Lower lobe of right lung (tissue), 2 donors: ENCODE results near the gene DGKI. TPM values are rescaled to one million over a fixed set of nuclear protein-coding genes. Genes with fewer than 3 reads are reported as not detected.

Experiments
- ATAC-seq, 2 donors: fragments of 200-7000 bp; cut with Tn5 transposase; one replicate each; pipeline ENCODE4 v1.9.1; 2020 to 2022; ENCODE audit warnings: mild to moderate bottlenecking in 2 of 2, moderate library complexity in 2 of 2
- DNase-seq: peaks from one replicate; pipeline ENCODE4 v3.0.0-alpha.2; 2020
- H3K27ac ChIP-seq: fragments of 200-600 bp; one replicate; pipeline ENCODE4 v1.8.0; 2022
- H3K27me3 ChIP-seq: fragments of 200-600 bp; one replicate; pipeline ENCODE4 v1.8.0; 2022; ENCODE audit warnings: low read depth
- H3K36me3 ChIP-seq: fragments of 200-600 bp; one replicate; pipeline ENCODE4 v1.8.0; 2022; ENCODE audit warnings: mild to moderate bottlenecking
- H3K4me1 ChIP-seq: fragments of 200-600 bp; one replicate; pipeline ENCODE4 v1.8.0; 2022
- H3K4me3 ChIP-seq: fragments of 200-600 bp; one replicate; pipeline ENCODE4 v1.8.0; 2022; ENCODE audit warnings: mild to moderate bottlenecking
- H3K9me3 ChIP-seq: fragments of 200-600 bp; one replicate; pipeline ENCODE4 v1.8.0; 2022
- CTCF ChIP-seq: fragments of 200-600 bp; IDR thresholded peaks from one replicate; pipeline ENCODE4 v1.8.0; 2022; ENCODE audit warnings: antibody characterized with exemption, mild to moderate bottlenecking
- intact Hi-C: fragments of 100-400 bp; cut with DNase I; formaldehyde crosslinking; loops from one replicate; pipeline ENCODE4 v1.11.0; 2022
- total RNA-seq: library from RNA; stranded (reverse); fragmentation: NEBNext Ultra II Directional; extraction: Animal tissue kit (Norgen Biotek cat#: 25700); gene quantifications from one replicate; pipeline ENCODE4 v1.2.1, GENCODE V29; 2021
- donor health status: DM: no; HTN: yes; CAD: no; lungs with severe emphysema.

DGKI gene
- total RNA-seq, 1 donor from 2014 or later, result 0.09 TPM

GRCh38 chr7:137613006-137613525 lies 233.7 kb downstream of the DGKI start:
- H3K27me3 ChIP-seq, result no peaks in the 10 kb centered on the region
- no peak overlapping the region for H3K4me3 ChIP-seq
- ATAC-seq (no peak), DNase-seq (no peak)
- no peaks in the 10 kb centered on the region for H3K36me3 ChIP-seq
- no peaks in the 10 kb centered on the region for H3K4me1 ChIP-seq
- TF ChIP-seq CTCF, result no peak
- intact Hi-C loops, result no loop called here
- no peaks in the 10 kb centered on the region for H3K9me3 ChIP-seq
- no peak overlapping the region for H3K27ac ChIP-seq

- Histone ChIP-seq H3K27me3 (no peaks in the 10 kb centered on the region), H3K9me3 (no peaks in the 10 kb centered on the region), H3K4me3 (no peak overlapping the region), H3K27ac (no peak overlapping the region), H3K4me1 (no peaks in the 10 kb centered on the region), H3K36me3 (no peaks in the 10 kb centered on the region)
- intact Hi-C loops, result no loop called here
- DNase-seq (no peak), ATAC-seq (no peak)
- TF ChIP-seq CTCF, result no peak
Measured at GRCh38 chr7:137611606-137612005, 235.2 kb downstream of the DGKI start.

- H3K27ac ChIP-seq, result no peak overlapping the region
- intact Hi-C loops, result no loop called here
- DNase-seq (no peak), ATAC-seq (no peak)
- no peaks in the 10 kb centered on the region for H3K27me3 ChIP-seq
- no peaks in the 10 kb centered on the region for H3K4me1 ChIP-seq
- no peak overlapping the region for H3K4me3 ChIP-seq
- H3K36me3 ChIP-seq, result no peaks in the 10 kb centered on the region
- no peaks in the 10 kb centered on the region for H3K9me3 ChIP-seq
- no peak for TF ChIP-seq CTCF
Measured at GRCh38 chr7:137609500-137609899, 237.3 kb downstream of the DGKI start.

- peak; percentile 48 for TF ChIP-seq CTCF
- no peak for DNase-seq
Measured at GRCh38 chr7:137606061-137606674, 240.6 kb downstream of the DGKI start.

DNA sequence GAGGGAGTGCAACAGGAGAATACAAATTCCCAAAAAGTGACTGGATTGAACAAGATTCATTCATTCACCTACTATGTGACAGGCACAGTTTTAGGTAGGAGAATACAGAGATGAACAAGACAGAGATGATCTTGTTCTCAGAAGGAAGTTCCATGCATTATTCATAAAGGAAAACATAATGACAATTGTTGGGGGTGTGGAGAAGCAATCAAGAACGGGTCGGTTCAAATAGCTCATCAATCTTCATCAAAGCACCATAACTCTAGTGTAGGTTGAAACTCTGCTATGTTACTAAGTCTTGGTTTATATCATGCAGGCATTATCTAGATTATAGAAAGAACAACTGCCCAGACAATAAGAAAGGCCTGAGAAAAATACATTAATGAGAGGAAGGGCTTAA lies 243.7 kb downstream of the DGKI start:
- H3K27ac ChIP-seq, result no peak overlapping the region
- no peak overlapping the region for H3K4me3 ChIP-seq
- TF ChIP-seq CTCF, result no peak
- no peaks in the 10 kb centered on the region for H3K9me3 ChIP-seq
- no peak for DNase-seq
- no peaks in the 10 kb centered on the region for H3K4me1 ChIP-seq
- no peaks in the 10 kb centered on the region for H3K27me3 ChIP-seq
- intact Hi-C loops, result no loop called here
- H3K36me3 ChIP-seq, result no peaks in the 10 kb centered on the region
- ATAC-seq, result no peak

More at GRCh38 chr7:137606061-137606674, 240.6 kb downstream of the DGKI start:
- H3K9me3 ChIP-seq, result no peaks in the 10 kb centered on the region
- H3K36me3 ChIP-seq, result no peaks in the 10 kb centered on the region
- no peak overlapping the region for H3K4me3 ChIP-seq
- no peaks in the 10 kb centered on the region for H3K4me1 ChIP-seq
- no peak for ATAC-seq
- no peaks in the 10 kb centered on the region for H3K27me3 ChIP-seq
- intact Hi-C loops, result no loop called here
- H3K27ac ChIP-seq, result no peak overlapping the region
